Neural crest cell (in vitro differentiated cells): Measurements from ENCODE around the gene ADGRG2. TPM values are rescaled to one million over a fixed set of nuclear protein-coding genes. Genes with fewer than 3 reads are reported as not detected.
A peak's percentile ranks its signal among the peaks of the same experiment; 100 is the strongest.
"Not testable (repeated sequence)": the region's sequence is repeated elsewhere in the genome, so short reads cannot be mapped to it uniquely, and the experiment has no call there.

Experiments
- DNase-seq: peaks from one replicate; pipeline ENCODE4 v3.0.0; 2021; ENCODE audit warnings: low read depth, mixed read lengths, low spot score
- H3K27ac Mint-ChIP-seq: one replicate; pipeline ENCODE4 v1.8.0; 2021; ENCODE audit warnings: mild to moderate bottlenecking, mixed read lengths; ENCODE audit not compliant: unreplicated experiment
- H3K27me3 Mint-ChIP-seq: 2 replicates; pipeline ENCODE4 v1.8.0; 2021; ENCODE audit warnings: low read depth, mild to moderate bottlenecking, mixed read lengths
- H3K36me3 Mint-ChIP-seq: 2 replicates; pipeline ENCODE4 v1.8.0; 2021; ENCODE audit warnings: low read depth, mild to moderate bottlenecking, mixed read lengths
- H3K4me1 Mint-ChIP-seq: 2 replicates; pipeline ENCODE4 v1.8.0; 2021; ENCODE audit warnings: mixed read lengths
- H3K4me3 Mint-ChIP-seq: one replicate; pipeline ENCODE4 v1.8.0; 2021; ENCODE audit warnings: mild to moderate bottlenecking, mixed read lengths
- H3K9me3 Mint-ChIP-seq: 2 replicates; pipeline ENCODE4 v1.8.0; 2021; ENCODE audit warnings: mixed read lengths
- CTCF ChIP-seq: fragments of 200-600 bp; sonication (generic); conservative IDR thresholded peaks from 2 replicates; pipeline ENCODE4 v1.5.0; 2021; ENCODE audit warnings: antibody characterized with exemption, mild to moderate bottlenecking
- total RNA-seq: library from RNA; stranded (reverse); gene quantifications from 2 replicates; pipeline ENCODE4 v1.2.1, GENCODE V29; 2021

ADGRG2 gene
- total RNA-seq, 1 donor from 2014 or later, result 0.21 TPM

- H3K27ac Mint-ChIP-seq, result no peak overlapping the region
- H3K4me1 Mint-ChIP-seq, result no peaks in the 10 kb centered on the region
- no peak overlapping the region for H3K4me3 Mint-ChIP-seq
- H3K36me3 Mint-ChIP-seq, result peaks cover 6% of the 10 kb centered on the region
- no peaks in the 10 kb centered on the region for H3K27me3 Mint-ChIP-seq
- peaks cover 5% of the 10 kb centered on the region for H3K9me3 Mint-ChIP-seq
- no peak for TF ChIP-seq CTCF
- DNase-seq, result no peak
Measured at GRCh38 chrX:19086102-19086772, 36.0 kb downstream of the ADGRG2 start.

GRCh38 chrX:19085666-19086065 lies 36.6 kb downstream of the ADGRG2 start:
- Mint-ChIP-seq H3K27me3 (no peaks in the 10 kb centered on the region), H3K27ac (no peak overlapping the region), H3K4me1 (no peaks in the 10 kb centered on the region), H3K36me3 (peaks cover 6% of the 10 kb centered on the region), H3K9me3 (peaks cover 5% of the 10 kb centered on the region), H3K4me3 (no peak overlapping the region)
- no peak for DNase-seq
- TF ChIP-seq CTCF, result no peak

- no peaks in the 10 kb centered on the region for H3K4me1 Mint-ChIP-seq
- TF ChIP-seq CTCF, result no peak
- H3K27ac Mint-ChIP-seq, result no peak overlapping the region
- H3K9me3 Mint-ChIP-seq, result peaks cover 3% of the 10 kb centered on the region
- H3K4me3 Mint-ChIP-seq, result no peak overlapping the region
- no peaks in the 10 kb centered on the region for H3K36me3 Mint-ChIP-seq
- no peaks in the 10 kb centered on the region for H3K27me3 Mint-ChIP-seq
- no peak for DNase-seq
Measured at GRCh38 chrX:19075754-19076153, 46.5 kb downstream of the ADGRG2 start.

GRCh38 chrX:19072372-19072771 lies 49.9 kb downstream of the ADGRG2 start:
- no peak for TF ChIP-seq CTCF

GRCh38 chrX:19070555-19070994 lies 51.7 kb downstream of the ADGRG2 start:
- Mint-ChIP-seq H3K27me3 (no peaks in the 10 kb centered on the region), H3K27ac (no peak overlapping the region), H3K9me3 (no peaks in the 10 kb centered on the region), H3K4me3 (no peak overlapping the region), H3K36me3 (no peaks in the 10 kb centered on the region), H3K4me1 (no peaks in the 10 kb centered on the region)
- no peak for DNase-seq
- TF ChIP-seq CTCF, result no peak

More at GRCh38 chrX:19072372-19072771, 49.9 kb downstream of the ADGRG2 start:
- H3K9me3 Mint-ChIP-seq, result no peaks in the 10 kb centered on the region
- H3K27ac Mint-ChIP-seq, result no peak overlapping the region
- H3K36me3 Mint-ChIP-seq, result no peaks in the 10 kb centered on the region
- no peaks in the 10 kb centered on the region for H3K27me3 Mint-ChIP-seq
- no peak overlapping the region for H3K4me3 Mint-ChIP-seq
- no peak for DNase-seq
- H3K4me1 Mint-ChIP-seq, result no peaks in the 10 kb centered on the region

GRCh38 chrX:19066987-19067386 lies 55.3 kb downstream of the ADGRG2 start:
- not testable (repeated sequence) for H3K4me1 Mint-ChIP-seq, H3K27me3 Mint-ChIP-seq, H3K9me3 Mint-ChIP-seq, H3K36me3 Mint-ChIP-seq, DNase-seq, H3K4me3 Mint-ChIP-seq
- H3K27ac Mint-ChIP-seq, result peak overlapping the region; percentile 43
